ENCODE measurements around the gene TNK2. TPM values are rescaled to one million over a fixed set of nuclear protein-coding genes. Genes with fewer than 3 reads are reported as not detected.
A peak's percentile ranks its signal among the peaks of the same experiment; 100 is the strongest.

Gene TNK2
- total and polyA plus RNA-seq, 2 of the 8 experiments (the other 6 are each of a cell fraction or from before 2014, with no cell fraction given): 10.4 to 33.9 TPM

GRCh38 chr3:195850857-195851543 is 57.4 kb downstream of the TNK2 start (continued):
- TF ChIP-seq KDM1A (IDR thresholded peaks at IDR 0.05; ENCODE audit: borderline replicate concordance, low read length) (no peak), RAD21 (IDR thresholded peaks at IDR 0.05 in 1 of 2, conservative IDR thresholded peaks at IDR 0.05 in 1 of 2; ENCODE audit: low read depth in 2 of 2, low read length in 2 of 2) (peak; percentile 99 to 100), ATF3 (IDR thresholded peaks at IDR 0.05; ENCODE audit: insufficient read depth, low read depth, low read length) (peak; percentile 76), BCL11A (IDR thresholded peaks at IDR 0.05; ENCODE audit: low read depth in 2 of 2, low read length in 2 of 2) (no peak), TBP (IDR thresholded peaks at IDR 0.05; ENCODE audit: low read depth, low read length) (no peak), SIRT6 (IDR thresholded peaks at IDR 0.05; ENCODE audit: low read length) (no peak), CEBPB (IDR thresholded peaks at IDR 0.05; ENCODE audit: low read depth, low read length) (no peak), POU5F1 (IDR thresholded peaks at IDR 0.05; ENCODE audit: low read depth, low read length) (no peak), CBX8 (IDR thresholded peaks at IDR 0.05; ENCODE audit: borderline replicate concordance, low read depth, low read length) (no peak), TCF12 (IDR thresholded peaks at IDR 0.05; ENCODE audit: low read depth, low read length) (0 out of 2 replicates have a peak, but pooled peaks have one; percentile 27), SRF (IDR thresholded peaks at IDR 0.05; ENCODE audit: low read depth, low read length) (peak; percentile 33; the same call in 1 of the 2 replicates), CHD1 (IDR thresholded peaks at IDR 0.05; ENCODE audit: low read depth, low read length) (no peak), POLR2A (IDR thresholded peaks at IDR 0.05; ENCODE audit: control extremely low read depth in 1 of 2, low read depth in 2 of 2, low read length in 2 of 2) (no peak), CTCF (IDR thresholded peaks at IDR 0.05; ENCODE audit: control extremely low read depth in 1 of 3, insufficient read depth in 1 of 3, low read depth in 1 of 3, low read length in 3 of 3) (peak; percentile 100), SAP30 (IDR thresholded peaks at IDR 0.05; ENCODE audit: insufficient read depth, insufficient replicate concordance, low read length) (no peak), PHF8 (conservative IDR thresholded peaks at IDR 0.05; ENCODE audit: low read depth, low read length) (no peak), RBBP5 (IDR thresholded peaks at IDR 0.05; ENCODE audit: borderline replicate concordance, low read depth, low read length) (no peak), ASH2L (IDR thresholded peaks at IDR 0.05; ENCODE audit: low read length) (no peak), SIN3A (conservative IDR thresholded peaks at IDR 0.05 in 1 of 2, IDR thresholded peaks at IDR 0.05 in 1 of 2; ENCODE audit: low read depth in 1 of 2, low read length in 2 of 2) (peak in 1 of 2 experiments; percentile 61; a peak in 1 of 4 replicates)
